HepG2 (cell line): ENCODE measurements around the gene PERCC1. TPM values are rescaled to one million over a fixed set of nuclear protein-coding genes. Genes with fewer than 3 reads are reported as not detected.

ENCODE experiments used
- ATAC-seq: fragments of 200-7000 bp; cut with Tn5 transposase; 3 replicates; pipeline ENCODE4 v1.9.1; 2020; ENCODE audit warnings: mild to moderate bottlenecking, moderate library complexity
- BruUV-seq: library from RNA; stranded (reverse); fragments of 400-500 nt; replicated peaks from 2 replicates; lab custom pipeline; 2021; lab: Mats Ljungman, UMichigan
- CTCF ChIA-PET: fragments of 300-600 bp; formaldehyde crosslinking; extraction: SDS; loops from one replicate; lab custom pipeline; 2021; ENCODE audit warnings: low total read pairs, inconsistent platforms, low intra/inter-chr PET ratio; lab: Yijun Ruan, JAX
- POLR2A ChIA-PET: fragments of 350-600 bp; sonication (Branson Sonifier 250); formaldehyde crosslinking; loops from one replicate; lab custom pipeline; 2020; ENCODE audit warnings: antibody characterized with exemption, inconsistent platforms; lab: Yijun Ruan, JAX
- DNase-seq: peaks from one replicate; pipeline ENCODE4 v3.0.0-alpha.2; 2015; ENCODE audit warnings: low spot score
- FAIRE-seq: peaks from 3 replicates; lab custom pipeline; 2011; peaks lifted over from hg19 to GRCh38; lab: Jason Lieb, UNC
- H2AFZ ChIP-seq: one replicate; pipeline ENCODE4 v1.6.1; 2011; ENCODE audit warnings: low read length, inconsistent platforms
- H3K27ac ChIP-seq: fragments of 300-600 bp; 3 replicates; pipeline ENCODE4 v1.8.0; 2011; ENCODE audit warnings: mixed run types, mild to moderate bottlenecking, mixed read lengths, low read length, inconsistent platforms; ENCODE audit not compliant: insufficient read depth; ENCODE audit errors: extremely low read length
- H3K27me3 ChIP-seq, 2 experiments: fragments of 200-600 bp in 1 of 2; 2 replicates in 1 of 2; 3 replicates in 1 of 2; pipeline versions ENCODE4 v1.6.0 to v1.8.0; 2011; ENCODE audit warnings: low read length in 2 of 2, mild to moderate bottlenecking in 2 of 2, moderate library complexity in 2 of 2, inconsistent platforms in 1 of 2; ENCODE audit not compliant: insufficient read depth in 2 of 2, control insufficient read depth in 1 of 2
- H3K36me3 ChIP-seq, 2 experiments: fragments of 200-600 bp in 1 of 2; replicated peaks in 1 of 2; 2 replicates in 1 of 2; 3 replicates in 1 of 2; pipeline versions ENCODE4 v1.5.1 to v1.8.0; 2011; ENCODE audit warnings: low read length in 2 of 2, inconsistent platforms in 1 of 2; ENCODE audit not compliant: insufficient read depth in 2 of 2, control insufficient read depth in 1 of 2
- H3K4me1 ChIP-seq: 2 replicates; pipeline ENCODE4 v1.5.1; 2012; ENCODE audit warnings: low read length, inconsistent platforms; ENCODE audit not compliant: insufficient read depth
- H3K4me2 ChIP-seq: 2 replicates; pipeline ENCODE4 v1.6.0; 2011; ENCODE audit warnings: low read depth, low read length, inconsistent platforms
- H3K4me3 ChIP-seq, 3 experiments: fragments of 200-600 bp in 1 of 3; sonication (generic), shearing (Covaris generic) in 1 of 3; replicated peaks in 1 of 3; 2 replicates each; pipeline ENCODE4 v1.5.1; 2011 to 2016; ENCODE audit warnings: low read length in 3 of 3, inconsistent platforms in 2 of 3, low read depth in 2 of 3, mild to moderate bottlenecking in 2 of 3, control low read depth in 1 of 3, mixed read lengths in 1 of 3; ENCODE audit not compliant: insufficient read depth in 1 of 3
- H3K79me2 ChIP-seq: one replicate; pipeline ENCODE4 v1.6.1; 2011; ENCODE audit warnings: low read length, inconsistent platforms; ENCODE audit not compliant: insufficient read depth
- H3K9ac ChIP-seq: 2 replicates; pipeline ENCODE4 v1.6.0; 2011; ENCODE audit warnings: mild to moderate bottlenecking, low read depth, low read length, inconsistent platforms; ENCODE audit not compliant: insufficient read depth
- H3K9me3 ChIP-seq: 2 replicates; pipeline ENCODE4 v1.5.1; 2012; ENCODE audit warnings: mild to moderate bottlenecking, low read length
- H4K20me1 ChIP-seq: 2 replicates; pipeline ENCODE4 v1.6.0; 2011; ENCODE audit warnings: inconsistent platforms, mild to moderate bottlenecking, low read length, moderate library complexity; ENCODE audit not compliant: insufficient read depth
- ARID2 ChIP-seq: sonication (generic); formaldehyde crosslinking; IDR thresholded peaks from 2 replicates; pipeline ENCODE4 v1.8.1; 2022; ENCODE audit warnings: mild to moderate bottlenecking, missing genetic modification reagents, borderline replicate concordance
- CBX2 ChIP-seq, 2 experiments: fragments of 200-600 bp in 1 of 2; sonication (generic); formaldehyde crosslinking in 1 of 2; IDR thresholded peaks; 2 replicates each; pipeline versions ENCODE4 v1.7.0 to v1.8.1; 2018 to 2022; ENCODE audit warnings: low read depth in 2 of 2, low read length in 1 of 2, mild to moderate bottlenecking in 1 of 2, missing genetic modification reagents in 1 of 2
- ETV6 ChIP-seq: sonication (generic); formaldehyde crosslinking; conservative IDR thresholded peaks from 2 replicates; pipeline ENCODE4 v1.4.0; 2020; ENCODE audit warnings: missing genetic modification reagents
- GABPB1 ChIP-seq: IDR thresholded peaks from 2 replicates; pipeline ENCODE4 v1.6.1; 2016; ENCODE audit warnings: mild to moderate bottlenecking, missing genetic modification reagents, moderate library complexity, missing compliant biosample characterization
- GTF2F1 ChIP-seq: fragments of 150-350 bp; IDR thresholded peaks from 2 replicates; pipeline ENCODE4 v1.6.1; 2014; ENCODE audit warnings: low read length
- HES4 ChIP-seq: sonication (generic); formaldehyde crosslinking; IDR thresholded peaks from 2 replicates; pipeline ENCODE4 v1.9.0; 2021; ENCODE audit warnings: mild to moderate bottlenecking, missing genetic modification reagents, borderline replicate concordance
- HIC2 ChIP-seq: sonication (generic); formaldehyde crosslinking; IDR thresholded peaks from 2 replicates; pipeline ENCODE4 v1.9.0; 2022; ENCODE audit warnings: low read depth, missing genetic modification reagents
- HNF4G ChIP-seq, 2 experiments: sonication (generic) in 1 of 2; formaldehyde crosslinking in 1 of 2; IDR thresholded peaks; 2 replicates each; pipeline versions ENCODE4 v1.4.0 to v1.6.1; 2011 to 2020; ENCODE audit warnings: borderline replicate concordance in 2 of 2, low read depth in 2 of 2, mild to moderate bottlenecking in 2 of 2, low read length in 1 of 2, missing genetic modification reagents in 1 of 2, moderate library complexity in 1 of 2
- HNRNPK ChIP-seq: fragments of 200-400 bp; formaldehyde crosslinking; IDR thresholded peaks from 2 replicates; pipeline ENCODE4 v1.6.1; 2018; ENCODE audit warnings: low read length, low read depth, moderate library complexity, mild to moderate bottlenecking; ENCODE audit not compliant: poor library complexity, severe bottlenecking
- PHF8 ChIP-seq: sonication (generic); formaldehyde crosslinking; IDR thresholded peaks from 2 replicates; pipeline ENCODE4 v1.5.0; 2020; ENCODE audit warnings: missing genetic modification reagents
- POGZ ChIP-seq: sonication (generic); formaldehyde crosslinking; IDR thresholded peaks from 2 replicates; pipeline ENCODE4 v1.4.0; 2020; ENCODE audit warnings: mild to moderate bottlenecking, missing genetic modification reagents
- SMC3 ChIP-seq: IDR thresholded peaks from 2 replicates; pipeline ENCODE4 v1.6.1; 2011; ENCODE audit warnings: low read length, improper control_type of control experiment
- STAG1 ChIP-seq: sonication (generic); formaldehyde crosslinking; IDR thresholded peaks from 2 replicates; pipeline ENCODE4 v1.4.0; 2020; ENCODE audit warnings: missing genetic modification reagents
- TARDBP ChIP-seq: sonication (generic); formaldehyde crosslinking; IDR thresholded peaks from 2 replicates; pipeline ENCODE4 v1.8.0; 2022; ENCODE audit warnings: mild to moderate bottlenecking, missing genetic modification reagents
- ZBTB7A ChIP-seq: sonication (generic); formaldehyde crosslinking; IDR thresholded peaks from 2 replicates; pipeline ENCODE4 v1.8.0; 2022; ENCODE audit warnings: mild to moderate bottlenecking, missing genetic modification reagents
- ZNF446 ChIP-seq: sonication (generic); formaldehyde crosslinking; IDR thresholded peaks from 2 replicates; pipeline ENCODE4 v1.5.0; 2020; ENCODE audit warnings: mild to moderate bottlenecking, missing genetic modification reagents
- ZNF740 ChIP-seq: sonication (generic); formaldehyde crosslinking; IDR thresholded peaks from 2 replicates; pipeline ENCODE4 v1.4.0; 2020; ENCODE audit warnings: missing genetic modification reagents
- ZNF768 ChIP-seq: sonication (generic); formaldehyde crosslinking; IDR thresholded peaks from 2 replicates; pipeline ENCODE4 v1.4.0; 2020; ENCODE audit warnings: missing genetic modification reagents
- ZNF776 ChIP-seq: sonication (generic); formaldehyde crosslinking; IDR thresholded peaks from 2 replicates; pipeline ENCODE4 v1.4.0; 2020; ENCODE audit warnings: mild to moderate bottlenecking, missing genetic modification reagents
- ZNF777 ChIP-seq: sonication (generic); formaldehyde crosslinking; IDR thresholded peaks from 2 replicates; pipeline ENCODE4 v1.4.0; 2020; ENCODE audit warnings: missing genetic modification reagents
- ZNF782 ChIP-seq: sonication (generic); formaldehyde crosslinking; IDR thresholded peaks from 2 replicates; pipeline ENCODE4 v1.4.0; 2020; ENCODE audit warnings: missing genetic modification reagents, mild to moderate bottlenecking, borderline replicate concordance
- whole genome bisulfite sequencing: methylation state at CpG from one replicate; pipeline ENCODE4 v1.1.6; 2017; ENCODE audit warnings: low lambda C conversion rate; 5-methylcytosine and 5-hydroxymethylcytosine counted together
- in situ Hi-C: cut with HindIII; loops from 2 replicates; pipeline ENCODE4 v1.10.0; 2017; ENCODE audit warnings: low pct_unique_long_range_greater_than_20kb; ENCODE audit not compliant: extremely low pct_ligation_motif_present
- intact Hi-C: fragments of 100-400 bp; cut with micrococcal nuclease; formaldehyde crosslinking; loops from one replicate; pipeline ENCODE4 v1.10.0; 2022; ENCODE audit not compliant: unreplicated experiment
- polyA plus RNA-seq, 8 experiments: library from polyadenylated mRNA; depleted of rRNA in 3 of 8; stranded (reverse) in 7 of 8; unstranded in 1 of 8; fragments of >200 nt; fragmentation: Illumina TruSeq in 4 of 8; extraction: Trizol in 4 of 8; gene quantifications; 2 replicates each; pipeline versions ENCODE4 v1.2.1 to v1.2.3, GENCODE V29; 2011 to 2016; ENCODE audit warnings: low read depth in 4 of 8, missing spikeins in 1 of 8, mixed read lengths in 1 of 8; ENCODE audit not compliant: insufficient read depth in 1 of 8
- total RNA-seq, 5 experiments: library from RNA; depleted of rRNA; stranded (reverse); fragments of >200 nt; fragmentation: Illumina TruSeq; extraction: Trizol; gene quantifications; 2 replicates each; pipeline ENCODE4 v1.2.3, GENCODE V29; 2016; ENCODE audit warnings: low read depth in 1 of 5

Gene PERCC1
- total and polyA plus RNA-seq, 2 of the 13 experiments (the other 11 are each of a cell fraction or from before 2014, with no cell fraction given), result 0.15 TPM; not detected in 1

GRCh38 chr16:1413684-1414531 is 17.0 kb upstream of the PERCC1 start:
- DNase-seq, result no peak
- Histone ChIP-seq H3K4me2 (peak overlapping the region; percentile 73), H3K9ac (peak overlapping the region; percentile 82), H3K27me3 (no peaks in the 10 kb centered on the region), H3K9me3 (no peaks in the 10 kb centered on the region), H3K4me1 (peaks cover 29% of the 10 kb centered on the region), H3K4me3 (peak overlapping the region; percentile 79 to 98 (median 96)), H2AFZ (no peak overlapping the region), H4K20me1 (no peaks in the 10 kb centered on the region), H3K27ac (peak overlapping the region; percentile 63), H3K36me3 (no peaks in the 10 kb centered on the region; a peak in 2 of 5 replicates), H3K79me2 (peaks cover under 1% of the 10 kb centered on the region)
- ATAC-seq, result peak; percentile 59
- ChIA-PET POLR2A (no interaction called here), CTCF (interaction anchor here (1.5 kb wide), 1 partner anchor 75 kb away, joined by 4 read pairs; no protein-coding TSS in a partner anchor)
- in situ Hi-C loops, result no loop called here
- 11% methylated on average over 12 of the region's 85 CpGs for WGBS
- intact Hi-C loops, result loop anchor here (2.0 kb wide), 1 partner anchor 77 kb away; no protein-coding TSS in a partner anchor
- BruUV-seq, result TSS peak; percentile 33
- FAIRE-seq, result no peak
- TF ChIP-seq POGZ (CRISPR knock-in tag), result 0 out of 2 replicates have a peak, but pooled peaks have one; percentile 20
- no peak for TF ChIP-seq HNRNPK
- peak; percentile 100 for TF ChIP-seq ZNF777
- peak; percentile 75 for TF ChIP-seq HNF4G (IDR thresholded peaks at IDR 0.05; ENCODE audit: borderline replicate concordance, low read depth, low read length)
- TF ChIP-seq HNF4G (CRISPR knock-in tag; IDR thresholded peaks at IDR 0.05; ENCODE audit: borderline replicate concordance, low read depth), result no peak
- peak; percentile 50 for TF ChIP-seq ZBTB7A
- TF ChIP-seq ARID2 (CRISPR knock-in tag), result 0 out of 2 replicates have a peak, but pooled peaks have one; percentile 35
- TF ChIP-seq TARDBP, result 0 out of 2 replicates have a peak, but pooled peaks have one; percentile 27
- TF ChIP-seq HES4 (CRISPR knock-in tag), result peak; percentile 77; the same call in 1 of the 2 replicates
- TF ChIP-seq ETV6 (CRISPR knock-in tag), result peak; percentile 19; the same call in 1 of the 2 replicates
- TF ChIP-seq SMC3, result 0 out of 2 replicates have a peak, but pooled peaks have one; percentile 2
- peak; percentile 22; the same call in 1 of the 2 replicates for TF ChIP-seq ZNF768 (CRISPR knock-in tag)
- no peak for TF ChIP-seq GTF2F1
- TF ChIP-seq ZNF782 (CRISPR knock-in tag), result no peak
- TF ChIP-seq GABPB1 (CRISPR knock-in tag), result peak; percentile 61; the same call in 1 of the 2 replicates
- 0 out of 2 replicates have a peak, but pooled peaks have one; percentile 46 for TF ChIP-seq ZNF446 (CRISPR knock-in tag)
- TF ChIP-seq PHF8 (CRISPR knock-in tag), result peak; percentile 25
- TF ChIP-seq STAG1, result peak; percentile 59
- TF ChIP-seq ZNF740 (CRISPR knock-in tag), result peak; percentile 67; the same call in 1 of the 2 replicates
- TF ChIP-seq CBX2 (IDR thresholded peaks at IDR 0.05; ENCODE audit: low read depth, low read length), result no peak
- no peak for TF ChIP-seq CBX2 (CRISPR knock-in tag; IDR thresholded peaks at IDR 0.05; ENCODE audit: low read depth)
- 0 out of 2 replicates have a peak, but pooled peaks have one; percentile 18 for TF ChIP-seq ZNF776
- TF ChIP-seq HIC2, result peak; percentile 28; the same call in 1 of the 2 replicates
